OCI-M2 (cell line): ENCODE results near the gene FOXK2.

ENCODE experiments used
- DNase-seq: peaks from one replicate; lab custom pipeline; 2025; ENCODE audit not compliant: unreplicated experiment; lab: John Stamatoyannopoulos, UW

Gene FOXK2

GRCh38 chr17:82602986-82603710 is 83.6 kb downstream of the FOXK2 start:
- DNase-seq: no peak

GRCh38 chr17:82603981-82604448 is 84.5 kb downstream of the FOXK2 start:
- DNase-seq: peak; percentile 71

GRCh38 chr17:82604532-82604931 is 85.0 kb downstream of the FOXK2 start:
- DNase-seq: no peak

- no peak for DNase-seq
These were observed 86.5 kb downstream of the FOXK2 start for GRCh38 chr17:82605939-82606600.

GRCh38 chr17:82608816-82609215 is 89.3 kb downstream of the FOXK2 start:
- DNase-seq: no peak

GRCh38 chr17:82609655-82610054 is 90.1 kb downstream of the FOXK2 start:
- DNase-seq: no peak

- no peak for DNase-seq
These were observed 91.9 kb downstream of the FOXK2 start for GRCh38 chr17:82611140-82612058.

GRCh38 chr17:82613283-82614094 is 94.0 kb downstream of the FOXK2 start:
- DNase-seq: no peak

- no peak for DNase-seq
These were observed 94.6 kb downstream of the FOXK2 start for GRCh38 chr17:82614095-82614631.

- DNase-seq: no peak
These were observed 95.8 kb downstream of the FOXK2 start for GRCh38 chr17:82615084-82616020.

GRCh38 chr17:82616021-82616711 is 96.6 kb downstream of the FOXK2 start:
- DNase-seq: no peak

GRCh38 chr17:82619211-82619610 is 99.7 kb downstream of the FOXK2 start:
- no peak for DNase-seq

GRCh38 chr17:82619641-82620040 is 100.1 kb downstream of the FOXK2 start:
- no peak for DNase-seq

GRCh38 chr17:82623707-82624106 is 104.2 kb downstream of the FOXK2 start:
- DNase-seq: no peak

- no peak for DNase-seq
These were observed 107.9 kb downstream of the FOXK2 start for GRCh38 chr17:82627405-82627804.

- no peak for DNase-seq
These were observed 110.2 kb downstream of the FOXK2 start for GRCh38 chr17:82629748-82630147.

GRCh38 chr17:82630212-82630611 is 110.7 kb downstream of the FOXK2 start:
- DNase-seq: no peak

- DNase-seq: no peak
These were observed 112.0 kb downstream of the FOXK2 start for GRCh38 chr17:82631544-82631943.

- DNase-seq: no peak
These were observed 112.9 kb downstream of the FOXK2 start for GRCh38 chr17:82632451-82632850.
